ENCODE results near the gene NLRC3. TPM values are rescaled to one million over a fixed set of nuclear protein-coding genes. Genes with fewer than 3 reads are reported as not detected.

The NLRC3 gene
- total RNA-seq, 1 donor from 2014 or later: 0.23 TPM

DNA sequence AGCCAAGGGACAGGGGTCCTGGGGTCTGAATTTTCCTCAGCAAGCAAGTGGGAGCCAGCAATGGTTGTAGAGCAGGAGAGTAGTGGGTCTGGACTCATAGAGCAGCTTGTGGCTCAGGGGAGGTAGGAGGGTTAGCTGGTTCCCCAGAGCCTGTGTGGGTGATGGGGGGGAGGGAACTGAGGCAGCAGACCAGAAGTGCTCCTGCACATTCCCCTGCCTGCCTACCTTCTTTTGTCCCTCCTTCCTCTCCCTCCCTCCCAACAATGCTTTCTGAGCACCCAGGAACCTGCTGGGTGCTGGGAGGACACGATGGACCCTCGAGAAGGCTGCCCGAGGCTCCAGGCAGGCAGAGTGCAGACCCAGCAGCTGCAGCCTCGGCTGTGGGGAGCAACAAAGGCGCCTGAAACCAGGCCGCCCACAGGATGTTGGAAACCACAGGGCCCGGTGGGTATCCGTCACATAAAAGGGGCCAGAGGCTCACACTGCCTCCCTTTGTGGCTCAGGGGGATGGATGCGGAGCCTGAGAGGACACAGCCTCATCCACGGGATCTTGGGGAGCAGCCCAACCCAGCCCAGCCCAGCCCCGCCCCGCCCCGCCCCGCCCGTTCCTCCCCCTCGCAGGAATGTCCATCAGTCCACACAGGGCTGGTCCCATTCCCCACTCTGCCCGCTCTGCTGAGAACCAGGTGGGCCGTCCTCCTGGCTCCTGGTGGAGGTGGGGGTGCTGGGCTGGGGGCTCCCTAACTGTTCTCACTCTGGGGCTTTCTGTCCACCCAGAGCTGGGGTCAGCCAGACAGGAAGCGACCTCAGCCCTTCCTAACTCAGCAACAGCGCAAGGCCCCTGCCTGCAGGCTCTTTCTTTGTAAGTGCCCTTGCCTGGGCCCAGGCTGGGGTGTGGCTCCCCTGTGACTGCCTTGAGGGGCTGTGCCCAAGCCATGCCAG, 1.7 kb upstream of the NLRC3 start:
- DNase-seq (ENCODE audit: low read depth): peak; percentile 2
- Histone ChIP-seq H3K27me3 (ENCODE audit: insufficient read depth, low read length) (no peaks in the 10 kb centered on the region), H3K36me3 (ENCODE audit: insufficient read depth, low read length) (no peaks in the 10 kb centered on the region), H3K4me3 (ENCODE audit: insufficient read depth, low read depth, low read length) (no peak overlapping the region), H3K4me2 (ENCODE audit: low read length) (peak overlapping the region; percentile 57), H3K9ac (ENCODE audit: low read length) (no peak overlapping the region), H3K4me1 (ENCODE audit: insufficient read depth, low read length) (peaks cover 3% of the 10 kb centered on the region), H3K9me3 (ENCODE audit: insufficient read depth, low read depth, low read length) (no peaks in the 10 kb centered on the region), H3K27ac (ENCODE audit: low read depth, low read length) (no peak overlapping the region), H4K20me1 (ENCODE audit: insufficient read depth, low read length) (no peaks in the 10 kb centered on the region), H2AFZ (ENCODE audit: low read depth, low read length) (peak overlapping the region; percentile 77), H3K79me2 (ENCODE audit: insufficient read depth, low read length) (no peaks in the 10 kb centered on the region)
- Mint-ChIP-seq H3K4me1 (ENCODE audit: low read depth, unreplicated experiment) (peaks cover 9% of the 10 kb centered on the region), H3K36me3 (ENCODE audit: low read depth, unreplicated experiment) (peaks cover 9% of the 10 kb centered on the region), H3K4me3 (ENCODE audit: unreplicated experiment) (no peak overlapping the region), H3K27me3 (ENCODE audit: low read depth, unreplicated experiment) (no peaks in the 10 kb centered on the region), H3K27ac (ENCODE audit: unreplicated experiment) (peak overlapping the region; percentile 44), H3K9me3 (ENCODE audit: unreplicated experiment) (no peaks in the 10 kb centered on the region)
- TF ChIP-seq EZH2 (IDR thresholded peaks at IDR 0.05; ENCODE audit: insufficient read depth, low read length): no peak
- TF ChIP-seq, protein P1, sequence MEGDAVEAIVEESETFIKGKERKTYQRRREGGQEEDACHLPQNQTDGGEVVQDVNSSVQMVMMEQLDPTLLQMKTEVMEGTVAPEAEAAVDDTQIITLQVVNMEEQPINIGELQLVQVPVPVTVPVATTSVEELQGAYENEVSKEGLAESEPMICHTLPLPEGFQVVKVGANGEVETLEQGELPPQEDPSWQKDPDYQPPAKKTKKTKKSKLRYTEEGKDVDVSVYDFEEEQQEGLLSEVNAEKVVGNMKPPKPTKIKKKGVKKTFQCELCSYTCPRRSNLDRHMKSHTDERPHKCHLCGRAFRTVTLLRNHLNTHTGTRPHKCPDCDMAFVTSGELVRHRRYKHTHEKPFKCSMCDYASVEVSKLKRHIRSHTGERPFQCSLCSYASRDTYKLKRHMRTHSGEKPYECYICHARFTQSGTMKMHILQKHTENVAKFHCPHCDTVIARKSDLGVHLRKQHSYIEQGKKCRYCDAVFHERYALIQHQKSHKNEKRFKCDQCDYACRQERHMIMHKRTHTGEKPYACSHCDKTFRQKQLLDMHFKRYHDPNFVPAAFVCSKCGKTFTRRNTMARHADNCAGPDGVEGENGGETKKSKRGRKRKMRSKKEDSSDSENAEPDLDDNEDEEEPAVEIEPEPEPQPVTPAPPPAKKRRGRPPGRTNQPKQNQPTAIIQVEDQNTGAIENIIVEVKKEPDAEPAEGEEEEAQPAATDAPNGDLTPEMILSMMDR (IDR thresholded peaks at IDR 0.05; ENCODE audit: insufficient read depth, low read depth, low read length): no peak
- FAIRE-seq: no peak

DNA sequence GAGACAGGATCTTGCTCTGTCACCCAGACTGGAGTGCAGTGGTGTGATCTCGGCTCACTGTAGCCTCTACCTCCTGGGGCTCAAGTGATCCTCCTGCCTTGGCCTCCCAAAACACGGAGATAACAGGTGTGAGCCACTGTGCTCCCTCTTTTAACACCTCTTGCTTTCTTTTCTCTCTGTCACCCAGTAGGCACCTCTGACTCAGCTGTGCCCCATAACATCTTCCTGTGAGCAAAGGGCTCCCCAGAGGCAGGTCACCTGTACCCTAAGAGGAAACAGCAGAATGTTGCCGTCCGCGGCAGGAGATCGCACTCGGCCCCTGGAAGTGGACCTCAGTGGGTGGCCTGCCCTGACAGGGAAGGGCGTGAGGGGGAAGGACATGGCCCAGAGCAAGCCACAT, 918 bp upstream of the NLRC3 start:
- H3K9me3 ChIP-seq (ENCODE audit: insufficient read depth, low read depth, low read length): no peaks in the 10 kb centered on the region
- no peak overlapping the region for H3K27ac ChIP-seq (ENCODE audit: low read depth, low read length)
- Mint-ChIP-seq H3K36me3 (ENCODE audit: low read depth, unreplicated experiment) (peaks cover 6% of the 10 kb centered on the region), H3K27ac (ENCODE audit: unreplicated experiment) (peak overlapping the region; percentile 44), H3K4me1 (ENCODE audit: low read depth, unreplicated experiment) (peaks cover 9% of the 10 kb centered on the region), H3K4me3 (ENCODE audit: unreplicated experiment) (no peak overlapping the region), H3K9me3 (ENCODE audit: unreplicated experiment) (no peaks in the 10 kb centered on the region), H3K27me3 (ENCODE audit: low read depth, unreplicated experiment) (no peaks in the 10 kb centered on the region)
- H3K27me3 ChIP-seq (ENCODE audit: insufficient read depth, low read length): no peaks in the 10 kb centered on the region
- no peak overlapping the region for H3K4me2 ChIP-seq (ENCODE audit: low read length)
- FAIRE-seq (no peak), DNase-seq (ENCODE audit: low read depth) (no peak)
- H3K4me3 ChIP-seq (ENCODE audit: insufficient read depth, low read depth, low read length): no peak overlapping the region
- no peak overlapping the region for H2AFZ ChIP-seq (ENCODE audit: low read depth, low read length)
- H3K9ac ChIP-seq (ENCODE audit: low read length): no peak overlapping the region
- TF ChIP-seq, protein P1 (IDR thresholded peaks at IDR 0.05; ENCODE audit: insufficient read depth, low read depth, low read length): no peak
- no peak for TF ChIP-seq EZH2 (IDR thresholded peaks at IDR 0.05; ENCODE audit: insufficient read depth, low read length)
- no peaks in the 10 kb centered on the region for H4K20me1 ChIP-seq (ENCODE audit: insufficient read depth, low read length)
- peaks cover 3% of the 10 kb centered on the region for H3K4me1 ChIP-seq (ENCODE audit: insufficient read depth, low read length)
- no peaks in the 10 kb centered on the region for H3K36me3 ChIP-seq (ENCODE audit: insufficient read depth, low read length)
- no peaks in the 10 kb centered on the region for H3K79me2 ChIP-seq (ENCODE audit: insufficient read depth, low read length)

DNA sequence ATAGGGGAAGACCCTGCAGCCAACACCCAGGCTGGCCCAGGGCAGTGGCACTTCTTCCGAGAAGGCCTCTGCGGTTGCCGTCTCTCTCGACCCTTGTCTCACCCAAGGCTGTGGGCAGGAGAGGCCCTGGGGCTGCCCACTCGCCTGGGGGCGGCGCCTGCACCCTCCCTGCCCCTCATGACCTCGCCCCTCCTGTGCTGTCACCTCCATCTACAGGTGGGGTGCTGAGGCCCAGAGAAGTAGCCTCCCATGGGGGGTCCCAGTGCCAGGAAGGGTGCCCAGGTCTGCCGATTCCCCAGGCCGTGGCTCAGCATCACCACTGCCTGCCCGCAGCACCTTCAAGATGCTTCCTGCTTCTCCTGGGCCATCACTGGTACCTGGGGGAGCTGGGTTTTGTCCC, 992 bp downstream of the NLRC3 start:
- Mint-ChIP-seq H3K4me3 (ENCODE audit: unreplicated experiment) (no peak overlapping the region), H3K4me1 (ENCODE audit: low read depth, unreplicated experiment) (peaks cover 9% of the 10 kb centered on the region), H3K36me3 (ENCODE audit: low read depth, unreplicated experiment) (peaks cover 3% of the 10 kb centered on the region), H3K9me3 (ENCODE audit: unreplicated experiment) (peaks cover 2% of the 10 kb centered on the region), H3K27me3 (ENCODE audit: low read depth, unreplicated experiment) (no peaks in the 10 kb centered on the region), H3K27ac (ENCODE audit: unreplicated experiment) (no peak overlapping the region)
- DNase-seq (ENCODE audit: low read depth) (no peak), FAIRE-seq (no peak)
- Histone ChIP-seq H3K27me3 (ENCODE audit: insufficient read depth, low read length) (no peaks in the 10 kb centered on the region), H2AFZ (ENCODE audit: low read depth, low read length) (no peak overlapping the region), H3K79me2 (ENCODE audit: insufficient read depth, low read length) (no peaks in the 10 kb centered on the region), H3K9ac (ENCODE audit: low read length) (no peak overlapping the region), H3K4me2 (ENCODE audit: low read length) (no peak overlapping the region), H3K4me3 (ENCODE audit: insufficient read depth, low read depth, low read length) (no peak overlapping the region), H3K27ac (ENCODE audit: low read depth, low read length) (no peak overlapping the region), H3K4me1 (ENCODE audit: insufficient read depth, low read length) (peaks cover 3% of the 10 kb centered on the region), H4K20me1 (ENCODE audit: insufficient read depth, low read length) (no peaks in the 10 kb centered on the region), H3K36me3 (ENCODE audit: insufficient read depth, low read length) (no peaks in the 10 kb centered on the region), H3K9me3 (ENCODE audit: insufficient read depth, low read depth, low read length) (no peaks in the 10 kb centered on the region)
- no peak for TF ChIP-seq EZH2 (IDR thresholded peaks at IDR 0.05; ENCODE audit: insufficient read depth, low read length)
- TF ChIP-seq, protein P1 (IDR thresholded peaks at IDR 0.05; ENCODE audit: insufficient read depth, low read depth, low read length): no peak
